Smooth muscle cell (in vitro differentiated cells): ENCODE measurements around the gene CNTNAP5. TPM values are rescaled to one million over a fixed set of nuclear protein-coding genes. Genes with fewer than 3 reads are reported as not detected.

Experiments used
- DNase-seq: peaks from one replicate; lab custom pipeline; 2025; ENCODE audit not compliant: unreplicated experiment; lab: John Stamatoyannopoulos, UW
- H2AFZ ChIP-seq: fragments of 200-600 bp; sonication (generic); 2 replicates; pipeline ENCODE4 v1.6.0; 2016; ENCODE audit warnings: antibody characterized with exemption, low read depth, mild to moderate bottlenecking
- H3F3A ChIP-seq: fragments of 200-600 bp; sonication (generic); 2 replicates; pipeline ENCODE4 v1.6.0; 2017; ENCODE audit warnings: antibody characterized with exemption, low read depth
- H3K27ac ChIP-seq: fragments of 200-600 bp; sonication (generic); 2 replicates; pipeline ENCODE4 v1.5.1; 2016; ENCODE audit warnings: low read depth, mild to moderate bottlenecking
- H3K27me3 ChIP-seq: fragments of 200-600 bp; sonication (generic); 2 replicates; pipeline ENCODE4 v1.6.1; 2016; ENCODE audit warnings: low read depth, mild to moderate bottlenecking
- H3K36me3 ChIP-seq: fragments of 200-600 bp; sonication (generic); 2 replicates; pipeline ENCODE4 v1.5.1; 2016; ENCODE audit warnings: low read depth
- H3K4me1 ChIP-seq: fragments of 200-600 bp; sonication (generic); 2 replicates; pipeline ENCODE4 v1.5.1; 2016; ENCODE audit warnings: low read depth
- H3K4me2 ChIP-seq: fragments of 200-600 bp; sonication (generic); 2 replicates; pipeline ENCODE4 v1.6.0; 2016; ENCODE audit warnings: mild to moderate bottlenecking
- H3K4me3 ChIP-seq: fragments of 200-600 bp; sonication (generic); 2 replicates; pipeline ENCODE4 v1.5.1; 2016; ENCODE audit warnings: mild to moderate bottlenecking
- H3K79me2 ChIP-seq: fragments of 200-600 bp; sonication (generic); 2 replicates; pipeline ENCODE4 v1.6.0; 2016; ENCODE audit warnings: low read depth, mild to moderate bottlenecking
- H3K9ac ChIP-seq: fragments of 200-600 bp; sonication (generic); 2 replicates; pipeline ENCODE4 v1.6.0; 2016; ENCODE audit warnings: low read depth
- H3K9me3 ChIP-seq: fragments of 200-600 bp; sonication (generic); replicated peaks from 2 replicates; pipeline ENCODE4 v1.5.1; 2016; ENCODE audit warnings: low read depth
- H4K20me1 ChIP-seq: fragments of 200-600 bp; sonication (generic); 2 replicates; pipeline ENCODE4 v1.6.0; 2016; ENCODE audit warnings: low read depth
- CTCF ChIP-seq: fragments of 200-600 bp; sonication (generic); IDR thresholded peaks from 2 replicates; pipeline ENCODE4 v1.5.1; 2017; ENCODE audit warnings: borderline replicate concordance, mild to moderate bottlenecking, antibody characterized with exemption; ENCODE audit not compliant: insufficient read depth, poor library complexity, severe bottlenecking
- WGBS: methylation state at CpG from one replicate; pipeline ENCODE4 v1.1.7; 2016; ENCODE audit warnings: low lambda C conversion rate; 5-methylcytosine and 5-hydroxymethylcytosine counted together
- polyA plus RNA-seq: library from polyadenylated mRNA; unstranded; fragments of >200 nt; fragmentation: Nextera tagmentation; extraction: Ambion mirVana; gene quantifications from 2 replicates; pipeline ENCODE4 v1.2.1, GENCODE V29; 2016
- total RNA-seq: library from RNA; depleted of rRNA; stranded (reverse); fragments of >200 nt; gene quantifications from 2 replicates; pipeline ENCODE4 v1.2.3, GENCODE V29; 2014

The CNTNAP5 gene
- total and polyA plus RNA-seq, 2 experiments from 2014 or later, result not detected

- no peak for DNase-seq
- no peak overlapping the region for H2AFZ ChIP-seq
- no peaks in the 10 kb centered on the region for H3K79me2 ChIP-seq
- no peaks in the 10 kb centered on the region for H3K36me3 ChIP-seq
- no peak overlapping the region for H3K27ac ChIP-seq
- no peak for TF ChIP-seq CTCF
- H3K9me3 ChIP-seq, result no peaks in the 10 kb centered on the region
- H3K9ac ChIP-seq, result no peak overlapping the region
- 83% methylated on average over 2 of the region's 2 CpGs for WGBS
- no peak overlapping the region for H3K4me2 ChIP-seq
- H3K27me3 ChIP-seq, result no peaks in the 10 kb centered on the region
- no peaks in the 10 kb centered on the region for H3F3A ChIP-seq
- no peak overlapping the region for H3K4me3 ChIP-seq
- no peaks in the 10 kb centered on the region for H3K4me1 ChIP-seq
- H4K20me1 ChIP-seq, result no peaks in the 10 kb centered on the region
Measured at GRCh38 chr2:124063596-124063995, 38.5 kb downstream of the CNTNAP5 start.

GRCh38 chr2:124065636-124066035 lies 40.5 kb downstream of the CNTNAP5 start:
- TF ChIP-seq CTCF, result no peak
- Histone ChIP-seq H3K9me3 (no peaks in the 10 kb centered on the region), H3K4me2 (no peak overlapping the region), H2AFZ (no peak overlapping the region), H3F3A (no peaks in the 10 kb centered on the region), H3K27me3 (no peaks in the 10 kb centered on the region), H4K20me1 (no peaks in the 10 kb centered on the region), H3K9ac (no peak overlapping the region), H3K4me1 (no peaks in the 10 kb centered on the region), H3K4me3 (no peak overlapping the region), H3K36me3 (no peaks in the 10 kb centered on the region), H3K79me2 (no peaks in the 10 kb centered on the region), H3K27ac (no peak overlapping the region)
- 75% methylated on average over 4 of the region's 4 CpGs for WGBS
- no peak for DNase-seq

GRCh38 chr2:124066776-124067175 lies 41.7 kb downstream of the CNTNAP5 start:
- Histone ChIP-seq H3K36me3 (no peaks in the 10 kb centered on the region), H3F3A (no peaks in the 10 kb centered on the region), H4K20me1 (no peaks in the 10 kb centered on the region), H3K4me3 (no peak overlapping the region), H3K27me3 (no peaks in the 10 kb centered on the region), H3K9me3 (no peaks in the 10 kb centered on the region), H3K9ac (no peak overlapping the region), H3K79me2 (no peaks in the 10 kb centered on the region), H2AFZ (no peak overlapping the region), H3K4me2 (no peak overlapping the region), H3K4me1 (no peaks in the 10 kb centered on the region), H3K27ac (no peak overlapping the region)
- no peak for TF ChIP-seq CTCF
- DNase-seq, result no peak

GRCh38 chr2:124079045-124079444 lies 54.0 kb downstream of the CNTNAP5 start:
- Histone ChIP-seq H3K79me2 (no peaks in the 10 kb centered on the region), H3K4me2 (no peak overlapping the region), H4K20me1 (no peaks in the 10 kb centered on the region), H3K9ac (no peak overlapping the region), H3K27me3 (no peaks in the 10 kb centered on the region), H2AFZ (no peak overlapping the region), H3K36me3 (no peaks in the 10 kb centered on the region), H3K4me3 (no peak overlapping the region), H3F3A (no peaks in the 10 kb centered on the region), H3K4me1 (peaks cover 6% of the 10 kb centered on the region), H3K9me3 (no peaks in the 10 kb centered on the region), H3K27ac (no peak overlapping the region)
- TF ChIP-seq CTCF, result no peak
- 93% methylated on average over 2 of the region's 2 CpGs for WGBS
- DNase-seq, result no peak
